ENCODE data around the gene SRSF11. TPM values are rescaled to one million over a fixed set of nuclear protein-coding genes. Genes with fewer than 3 reads are reported as not detected.

The SRSF11 gene
- polyA plus RNA-seq, 1 of the 3 experiments (the other 2 are of a cell fraction), result 138 TPM

GRCh38 chr1:70284366-70284765 is 63.2 kb downstream of the SRSF11 start:
- ChIA-PET CTCF (no interaction called here), POLR2A (no interaction called here)
- H3K9ac ChIP-seq, result no peak overlapping the region
- H2AFZ ChIP-seq (ENCODE audit: low read depth), result no peak overlapping the region
- TF ChIP-seq RFX5 (IDR thresholded peaks at IDR 0.05; ENCODE audit: low read length) (no peak), MEF2A (IDR thresholded peaks at IDR 0.05; ENCODE audit: borderline replicate concordance, low read depth) (no peak), FOXJ3 (CRISPR knock-in tag; IDR thresholded peaks at IDR 0.05) (no peak), RAD21 (IDR thresholded peaks at IDR 0.05; ENCODE audit: low read length) (no peak), ZBTB33 (IDR thresholded peaks at IDR 0.05; ENCODE audit: borderline replicate concordance, low read depth) (no peak), TEAD4 (IDR thresholded peaks at IDR 0.05; ENCODE audit: borderline replicate concordance, insufficient read depth) (no peak), RCOR1 (IDR thresholded peaks at IDR 0.05; ENCODE audit: low read length) (no peak), YY1 (IDR thresholded peaks at IDR 0.05; ENCODE audit: low read depth) (no peak), USF1 (IDR thresholded peaks at IDR 0.05; ENCODE audit: borderline replicate concordance, low read depth) (no peak), CTCF (IDR thresholded peaks at IDR 0.05) (no peak), FOXM1 (IDR thresholded peaks at IDR 0.05; ENCODE audit: low read depth) (no peak), GATA2 (CRISPR knock-in tag; IDR thresholded peaks at IDR 0.05) (no peak), GABPA (IDR thresholded peaks at IDR 0.05; ENCODE audit: low read depth) (no peak), TCF12 (IDR thresholded peaks at IDR 0.05) (no peak), PBX3 (IDR thresholded peaks at IDR 0.05) (no peak), SMC3 (IDR thresholded peaks at IDR 0.05; ENCODE audit: low read depth, low read length) (no peak), JUND (IDR thresholded peaks at IDR 0.05) (no peak), MXI1 (IDR thresholded peaks at IDR 0.05; ENCODE audit: low read depth, low read length) (no peak), NFIC (IDR thresholded peaks at IDR 0.05; ENCODE audit: borderline replicate concordance) (no peak)
- H4K20me1 ChIP-seq (ENCODE audit: insufficient read depth), result no peaks in the 10 kb centered on the region
- no peaks in the 10 kb centered on the region for H3K4me1 ChIP-seq (ENCODE audit: control insufficient read depth in 1 of 2, insufficient read depth in 2 of 2, low read depth in 1 of 2, low read length in 1 of 2)
- no peaks in the 10 kb centered on the region for H3K27me3 ChIP-seq (ENCODE audit: insufficient read depth)
- peaks cover 2 to 29% of the 10 kb centered on the region in 2 experiments for H3K36me3 ChIP-seq (replicated peaks in 1 of 2; ENCODE audit: control insufficient read depth in 1 of 2, insufficient read depth in 2 of 2, low read length in 1 of 2)
- H3K9me2 ChIP-seq, result no peaks in the 10 kb centered on the region
- H3K9me3 ChIP-seq, result no peaks in the 10 kb centered on the region
- no peak for DNase-seq
- no peak overlapping the region for H3K4me3 ChIP-seq (ENCODE audit: low read depth in 2 of 2, low read length in 1 of 2)
- WGBS (ENCODE audit: low lambda C conversion rate), result 96% methylated on average over 2 of the region's 2 CpGs
- peaks cover 3% of the 10 kb centered on the region for H3F3A ChIP-seq (replicated peaks; ENCODE audit: insufficient read depth)
- H3K27ac ChIP-seq (ENCODE audit: low read depth in 2 of 2, low read length in 1 of 2), result no peak overlapping the region
- no peak overlapping the region for H3K4me2 ChIP-seq
- peaks cover 10% of the 10 kb centered on the region; the same call in 1 of the 2 replicates for H3K79me2 ChIP-seq (ENCODE audit: insufficient read depth)
